Caco-2 (cell line): ENCODE data around the gene ATXN7. TPM values are rescaled to one million over a fixed set of nuclear protein-coding genes. Genes with fewer than 3 reads are reported as not detected.

ENCODE experiments used
- BruUV-seq: library from RNA; stranded (reverse); fragments of 400-500 nt; replicated peaks from 2 replicates; lab custom pipeline; 2021; lab: Mats Ljungman, UMichigan
- CTCF ChIA-PET: fragments of 300-600 bp; sonication (Branson Sonifier 250); formaldehyde crosslinking; loops from one replicate; lab custom pipeline; 2022; ENCODE audit warnings: antibody characterized with exemption; lab: Charles Lee
- POLR2A ChIA-PET: fragments of 300-600 bp; sonication (Branson Sonifier 250); formaldehyde crosslinking; loops from one replicate; lab custom pipeline; 2022; ENCODE audit warnings: antibody characterized with exemption; lab: Charles Lee
- DNase-seq, 2 experiments: peaks; one replicate each; pipeline versions ENCODE4 v3.0.0 to v3.0.0-alpha.2; 2020 to 2022
- H3K27me3 ChIP-seq: replicated peaks from 2 replicates; pipeline ENCODE4 v1.6.0; 2011; ENCODE audit warnings: low read length; ENCODE audit not compliant: control insufficient read depth, insufficient read depth
- H3K36me3 ChIP-seq: 2 replicates; pipeline ENCODE4 v1.5.1; 2011; ENCODE audit warnings: low read length; ENCODE audit not compliant: control insufficient read depth, insufficient read depth
- H3K4me1 ChIP-seq: fragments of 250-450 bp; sonication (Bioruptor Pico); 2 replicates; pipeline ENCODE4 v1.5.1; 2020; ENCODE audit warnings: mild to moderate bottlenecking
- H3K4me3 ChIP-seq: 2 replicates; pipeline ENCODE4 v1.5.1; 2011; ENCODE audit warnings: low read depth, mild to moderate bottlenecking, control low read depth, low read length
- H3K9me3 ChIP-seq: fragments of 250-450 bp; sonication (Bioruptor Pico); 2 replicates; pipeline ENCODE4 v1.5.1; 2020; ENCODE audit warnings: mild to moderate bottlenecking, moderate library complexity
- H3K27ac Mint-ChIP-seq: one replicate; pipeline ENCODE4 v1.8.0; 2022; ENCODE audit warnings: mixed read lengths; ENCODE audit not compliant: unreplicated experiment
- H3K27me3 Mint-ChIP-seq: one replicate; pipeline ENCODE4 v1.8.0; 2022; ENCODE audit warnings: mixed read lengths; ENCODE audit not compliant: insufficient read depth, unreplicated experiment
- H3K36me3 Mint-ChIP-seq: one replicate; pipeline ENCODE4 v1.8.0; 2022; ENCODE audit warnings: mild to moderate bottlenecking, mixed read lengths; ENCODE audit not compliant: insufficient read depth, unreplicated experiment
- H3K4me1 Mint-ChIP-seq: one replicate; pipeline ENCODE4 v1.8.0; 2022; ENCODE audit warnings: low read depth, mixed read lengths; ENCODE audit not compliant: unreplicated experiment
- H3K4me3 Mint-ChIP-seq: one replicate; pipeline ENCODE4 v1.8.0; 2022; ENCODE audit warnings: mild to moderate bottlenecking, moderate library complexity, mixed read lengths; ENCODE audit not compliant: unreplicated experiment
- H3K9me3 Mint-ChIP-seq: one replicate; pipeline ENCODE4 v1.8.0; 2022; ENCODE audit warnings: mixed read lengths; ENCODE audit not compliant: unreplicated experiment
- intact Hi-C: fragments of 100-400 bp; cut with micrococcal nuclease; formaldehyde crosslinking; loops from one replicate; pipeline ENCODE4 v1.10.0; 2022; ENCODE audit not compliant: unreplicated experiment
- total RNA-seq: library from RNA; stranded (reverse); gene quantifications from 2 replicates; pipeline ENCODE4 v1.2.3, GENCODE V29; 2022
- TF ChIP-seq, protein P1 (sequence below), 2 experiments: fragments of 200-600 bp in 1 of 2; IDR thresholded peaks; 1 replicate in 1 of 2; 2 replicates in 1 of 2; pipeline versions ENCODE4 v1.5.1 to v1.8.0; 2011 to 2022; ENCODE audit warnings: antibody characterized with exemption in 1 of 2, control low read depth in 1 of 2, inconsistent platforms in 1 of 2, low read depth in 1 of 2, low read length in 1 of 2, mild to moderate bottlenecking in 1 of 2, moderate library complexity in 1 of 2; ENCODE audit not compliant: insufficient read depth in 1 of 2, severe bottlenecking in 1 of 2, unreplicated experiment in 1 of 2

The ATXN7 gene
- total RNA-seq, 1 experiment from 2014 or later = 22.5 TPM

DNA sequence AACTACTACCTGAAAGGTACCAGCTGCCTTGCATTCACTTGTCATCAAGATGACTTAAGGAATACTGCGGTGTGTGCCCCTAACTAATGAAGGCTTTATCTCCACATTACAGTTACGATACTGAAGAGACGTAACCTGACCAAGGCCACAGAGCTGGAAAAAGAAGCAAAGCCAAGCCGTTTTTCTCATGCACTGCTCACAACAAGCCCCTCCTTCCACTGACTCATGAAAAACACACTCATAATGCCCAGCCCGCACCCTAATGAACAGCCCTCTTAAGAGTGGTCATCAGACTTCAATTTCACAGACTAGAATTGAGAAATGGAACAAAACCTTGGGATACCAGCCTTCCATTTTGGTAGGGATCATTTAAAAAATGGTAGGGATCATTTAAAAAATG is 148.0 kb downstream of the ATXN7 start:
- POLR2A ChIA-PET = no interaction called here
- peaks cover 82% of the 10 kb centered on the region for H3K36me3 Mint-ChIP-seq

DNA sequence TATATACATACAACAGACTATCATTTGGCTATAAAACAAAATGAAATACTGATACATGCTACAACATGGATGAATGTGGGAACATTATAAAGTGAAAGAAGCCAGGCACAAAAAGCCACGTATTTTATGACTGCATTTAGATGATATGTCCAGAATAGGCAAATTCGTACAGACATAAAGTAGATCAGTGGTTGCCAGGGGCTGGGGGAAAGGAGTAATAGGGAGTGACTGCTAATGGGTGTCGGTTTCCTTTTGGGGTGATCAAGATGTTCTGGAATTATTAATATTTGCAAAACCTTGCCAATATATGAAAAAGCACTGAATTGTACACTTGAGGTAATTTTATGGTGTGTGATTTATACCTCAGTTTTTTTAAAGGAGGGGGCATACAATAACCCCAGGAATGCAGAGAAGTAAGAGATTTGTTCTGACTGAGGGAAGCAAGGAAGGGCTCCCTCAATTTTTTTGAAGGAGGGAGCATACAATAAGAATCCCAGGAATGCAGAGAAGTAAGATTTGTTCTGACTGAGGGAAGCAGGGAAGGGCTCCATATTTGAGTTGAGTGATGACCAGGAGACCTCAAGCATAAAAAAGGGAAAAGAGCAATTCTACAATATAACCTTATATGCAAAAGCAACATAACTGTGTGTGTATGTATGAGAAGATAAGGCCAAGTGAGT is 153.4 kb downstream of the ATXN7 start:
- Mint-ChIP-seq H3K9me3 (no peaks in the 10 kb centered on the region), H3K4me3 (no peak overlapping the region), H3K36me3 (peaks cover 89% of the 10 kb centered on the region), H3K27me3 (no peaks in the 10 kb centered on the region), H3K4me1 (peaks cover 9% of the 10 kb centered on the region), H3K27ac (no peak overlapping the region)
- no peaks in the 10 kb centered on the region for H3K4me1 ChIP-seq
- H3K4me3 ChIP-seq = no peak overlapping the region
- no TSS peak for BruUV-seq
- no peaks in the 10 kb centered on the region for H3K27me3 ChIP-seq
- intact Hi-C loops = no loop called here
- ChIA-PET CTCF (no interaction called here), POLR2A (no interaction called here)
- H3K36me3 ChIP-seq = no peaks in the 10 kb centered on the region
- no peaks in the 10 kb centered on the region for H3K9me3 ChIP-seq
- no peak for DNase-seq
- TF ChIP-seq, protein P1, sequence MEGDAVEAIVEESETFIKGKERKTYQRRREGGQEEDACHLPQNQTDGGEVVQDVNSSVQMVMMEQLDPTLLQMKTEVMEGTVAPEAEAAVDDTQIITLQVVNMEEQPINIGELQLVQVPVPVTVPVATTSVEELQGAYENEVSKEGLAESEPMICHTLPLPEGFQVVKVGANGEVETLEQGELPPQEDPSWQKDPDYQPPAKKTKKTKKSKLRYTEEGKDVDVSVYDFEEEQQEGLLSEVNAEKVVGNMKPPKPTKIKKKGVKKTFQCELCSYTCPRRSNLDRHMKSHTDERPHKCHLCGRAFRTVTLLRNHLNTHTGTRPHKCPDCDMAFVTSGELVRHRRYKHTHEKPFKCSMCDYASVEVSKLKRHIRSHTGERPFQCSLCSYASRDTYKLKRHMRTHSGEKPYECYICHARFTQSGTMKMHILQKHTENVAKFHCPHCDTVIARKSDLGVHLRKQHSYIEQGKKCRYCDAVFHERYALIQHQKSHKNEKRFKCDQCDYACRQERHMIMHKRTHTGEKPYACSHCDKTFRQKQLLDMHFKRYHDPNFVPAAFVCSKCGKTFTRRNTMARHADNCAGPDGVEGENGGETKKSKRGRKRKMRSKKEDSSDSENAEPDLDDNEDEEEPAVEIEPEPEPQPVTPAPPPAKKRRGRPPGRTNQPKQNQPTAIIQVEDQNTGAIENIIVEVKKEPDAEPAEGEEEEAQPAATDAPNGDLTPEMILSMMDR (IDR thresholded peaks at IDR 0.05; ENCODE audit: insufficient read depth in 1 of 2, low read depth in 1 of 2, low read length in 1 of 2, severe bottlenecking in 1 of 2, unreplicated experiment in 1 of 2) = no peak

More for the DNA sequence above, 148.0 kb downstream of the ATXN7 start:
- Mint-ChIP-seq H3K4me3 (no peak overlapping the region), H3K9me3 (no peaks in the 10 kb centered on the region), H3K4me1 (peaks cover under 1% of the 10 kb centered on the region), H3K27me3 (no peaks in the 10 kb centered on the region), H3K27ac (no peak overlapping the region)
- CTCF ChIA-PET = no interaction called here
- BruUV-seq = no TSS peak
- no peaks in the 10 kb centered on the region for H3K9me3 ChIP-seq
- DNase-seq = no peak
- no peaks in the 10 kb centered on the region for H3K4me1 ChIP-seq
- no peak overlapping the region for H3K4me3 ChIP-seq
- no peaks in the 10 kb centered on the region for H3K27me3 ChIP-seq
- intact Hi-C loops = no loop called here
- H3K36me3 ChIP-seq = no peaks in the 10 kb centered on the region
- TF ChIP-seq, protein P1 (IDR thresholded peaks at IDR 0.05; ENCODE audit: insufficient read depth in 1 of 2, low read depth in 1 of 2, low read length in 1 of 2, severe bottlenecking in 1 of 2, unreplicated experiment in 1 of 2) = no peak

DNA sequence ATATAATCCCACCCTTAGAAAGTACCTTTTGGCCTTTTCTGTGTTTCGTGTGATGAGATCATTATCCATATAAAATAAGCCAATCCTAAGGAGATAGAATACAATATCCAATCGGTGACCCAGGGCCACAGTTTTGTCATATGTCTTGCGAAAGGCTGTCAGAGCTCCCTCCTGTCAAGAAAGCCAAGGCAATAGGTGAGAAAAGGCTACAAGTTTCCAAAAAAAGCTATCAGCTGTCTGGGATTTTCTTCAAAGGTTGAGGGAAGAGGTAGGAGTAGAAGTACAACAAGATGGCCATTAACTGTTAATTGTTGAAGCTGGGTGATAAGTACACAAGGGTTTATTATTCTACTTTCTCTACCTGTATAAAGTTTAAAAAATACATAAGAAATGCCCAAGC is 155.6 kb downstream of the ATXN7 start:
- Mint-ChIP-seq H3K27me3 (no peaks in the 10 kb centered on the region), H3K9me3 (no peaks in the 10 kb centered on the region), H3K36me3 (peaks cover 78% of the 10 kb centered on the region), H3K4me1 (peaks cover 9% of the 10 kb centered on the region), H3K4me3 (no peak overlapping the region), H3K27ac (no peak overlapping the region)
- TF ChIP-seq, protein P1 (IDR thresholded peaks at IDR 0.05; ENCODE audit: insufficient read depth in 1 of 2, low read depth in 1 of 2, low read length in 1 of 2, severe bottlenecking in 1 of 2, unreplicated experiment in 1 of 2) = no peak
- Histone ChIP-seq H3K27me3 (no peaks in the 10 kb centered on the region), H3K9me3 (no peaks in the 10 kb centered on the region), H3K4me1 (peaks cover 4% of the 10 kb centered on the region; the same call in 1 of the 2 replicates), H3K4me3 (no peak overlapping the region), H3K36me3 (no peaks in the 10 kb centered on the region)
- DNase-seq = no peak
- CTCF ChIA-PET = no interaction called here
- no TSS peak for BruUV-seq
- intact Hi-C loops = no loop called here
- POLR2A ChIA-PET = no interaction called here
